HepG2 (cell line): ENCODE data around the gene MECR. TPM values are rescaled to one million over a fixed set of nuclear protein-coding genes. Genes with fewer than 3 reads are reported as not detected.
A peak's percentile ranks its signal among the peaks of the same experiment; 100 is the strongest.

Experiments used
- ARID2 ChIP-seq: sonication (generic); formaldehyde crosslinking; IDR thresholded peaks from 2 replicates; pipeline ENCODE4 v1.8.1; 2022; ENCODE audit warnings: mild to moderate bottlenecking, missing genetic modification reagents, borderline replicate concordance
- CBX1 ChIP-seq: IDR thresholded peaks from one replicate; pipeline ENCODE4 v1.6.1; 2016; ENCODE audit warnings: antibody characterized with exemption, low read depth
- CENPBD1 ChIP-seq: sonication (generic); formaldehyde crosslinking; IDR thresholded peaks from 2 replicates; pipeline ENCODE4 v1.8.0; 2022; ENCODE audit warnings: missing genetic modification reagents, low read depth, mild to moderate bottlenecking, borderline replicate concordance
- E2F5 ChIP-seq: sonication (generic); formaldehyde crosslinking; conservative IDR thresholded peaks from 2 replicates; pipeline ENCODE4 v1.4.0; 2020; ENCODE audit warnings: missing genetic modification reagents
- FOXP4 ChIP-seq: sonication (generic); formaldehyde crosslinking; IDR thresholded peaks from 2 replicates; pipeline ENCODE4 v1.4.0; 2020; ENCODE audit warnings: missing genetic modification reagents
- GLI4 ChIP-seq: sonication (generic); formaldehyde crosslinking; IDR thresholded peaks from 2 replicates; pipeline ENCODE4 v1.5.1; 2020; ENCODE audit warnings: missing genetic modification reagents, mild to moderate bottlenecking, moderate library complexity, borderline replicate concordance
- HOXA9 ChIP-seq: sonication (generic); formaldehyde crosslinking; IDR thresholded peaks from 2 replicates; pipeline ENCODE4 v1.8.1; 2022; ENCODE audit warnings: missing genetic modification reagents, mild to moderate bottlenecking, moderate library complexity, borderline replicate concordance
- IRF9 ChIP-seq: sonication (generic); formaldehyde crosslinking; IDR thresholded peaks from 2 replicates; pipeline ENCODE4 v1.8.0; 2022; ENCODE audit warnings: missing genetic modification reagents, mild to moderate bottlenecking, borderline replicate concordance
- KDM6A ChIP-seq: IDR thresholded peaks from 2 replicates; pipeline ENCODE4 v1.6.1; 2016; ENCODE audit warnings: low read depth
- MAFF ChIP-seq: IDR thresholded peaks from 2 replicates; pipeline ENCODE4 v1.6.1; 2011; ENCODE audit warnings: low read depth, low read length, improper control_type of control experiment
- MXD1 ChIP-seq: sonication (generic); formaldehyde crosslinking; IDR thresholded peaks from 2 replicates; pipeline ENCODE4 v1.4.0; 2020; ENCODE audit warnings: mild to moderate bottlenecking, missing genetic modification reagents
- RFX1 ChIP-seq: fragments of 450-650 bp; IDR thresholded peaks from 2 replicates; pipeline ENCODE4 v1.6.1; 2017
- SIX1 ChIP-seq: sonication (generic); formaldehyde crosslinking; IDR thresholded peaks from 2 replicates; pipeline ENCODE4 v1.4.0; 2020; ENCODE audit warnings: missing genetic modification reagents, borderline replicate concordance
- ZNF12 ChIP-seq: sonication (generic); formaldehyde crosslinking; IDR thresholded peaks from 2 replicates; pipeline ENCODE4 v1.5.0; 2020; ENCODE audit warnings: missing genetic modification reagents
- ZNF224 ChIP-seq: sonication (generic); formaldehyde crosslinking; IDR thresholded peaks from 2 replicates; pipeline ENCODE4 v1.5.0; 2020; ENCODE audit warnings: mild to moderate bottlenecking, missing genetic modification reagents
- ZNF276 ChIP-seq: sonication (generic); formaldehyde crosslinking; IDR thresholded peaks from 2 replicates; pipeline ENCODE4 v1.4.0; 2020; ENCODE audit warnings: mild to moderate bottlenecking, low read depth, missing genetic modification reagents
- ZNF362 ChIP-seq: sonication (generic); formaldehyde crosslinking; IDR thresholded peaks from 2 replicates; pipeline ENCODE4 v1.4.0; 2020; ENCODE audit warnings: missing genetic modification reagents, mild to moderate bottlenecking, borderline replicate concordance
- ZNF468 ChIP-seq: sonication (generic); formaldehyde crosslinking; IDR thresholded peaks from 2 replicates; pipeline ENCODE4 v1.8.0; 2022; ENCODE audit warnings: mild to moderate bottlenecking, moderate library complexity, missing genetic modification reagents
- ZNF704 ChIP-seq: sonication (generic); formaldehyde crosslinking; IDR thresholded peaks from 2 replicates; pipeline ENCODE4 v1.8.1; 2023; ENCODE audit warnings: mild to moderate bottlenecking, inconsistent platforms, moderate library complexity, missing genetic modification reagents, borderline replicate concordance
- polyA plus RNA-seq, 8 experiments: library from polyadenylated mRNA; depleted of rRNA in 3 of 8; stranded (reverse) in 7 of 8; unstranded in 1 of 8; fragments of >200 nt; fragmentation: Illumina TruSeq in 4 of 8; extraction: Trizol in 4 of 8; gene quantifications; 2 replicates each; pipeline versions ENCODE4 v1.2.1 to v1.2.3, GENCODE V29; 2011 to 2016; ENCODE audit warnings: low read depth in 4 of 8, missing spikeins in 1 of 8, mixed read lengths in 1 of 8; ENCODE audit not compliant: insufficient read depth in 1 of 8
- total RNA-seq, 5 experiments: library from RNA; depleted of rRNA; stranded (reverse); fragments of >200 nt; fragmentation: Illumina TruSeq; extraction: Trizol; gene quantifications; 2 replicates each; pipeline ENCODE4 v1.2.3, GENCODE V29; 2016; ENCODE audit warnings: low read depth in 1 of 5

The MECR gene
- total and polyA plus RNA-seq, 2 of the 13 experiments (the other 11 are each of a cell fraction or from before 2014, with no cell fraction given), result 18.8 to 24.9 TPM

- peak; percentile 85 for TF ChIP-seq IRF9
- no peak; the same call in none of the 2 replicates for TF ChIP-seq KDM6A (CRISPR knock-in tag)
- TF ChIP-seq ZNF468 (CRISPR knock-in tag), result peak; percentile 87
- TF ChIP-seq ZNF276, result no peak
- no peak for TF ChIP-seq ARID2 (CRISPR knock-in tag)
- TF ChIP-seq SIX1, result no peak; the same call in 1 of the 2 replicates
- peak; percentile 70 for TF ChIP-seq MXD1 (CRISPR knock-in tag)
- TF ChIP-seq FOXP4 (CRISPR knock-in tag), result peak; percentile 68
- peak; percentile 42; the same call in 1 of the 2 replicates for TF ChIP-seq ZNF362 (CRISPR knock-in tag)
- no peak; the same call in 1 of the 2 replicates for TF ChIP-seq CENPBD1 (CRISPR knock-in tag)
- peak; percentile 41; the same call in 1 of the 2 replicates for TF ChIP-seq ZNF704 (CRISPR knock-in tag)
- peak; percentile 88 for TF ChIP-seq E2F5 (CRISPR knock-in tag)
- TF ChIP-seq GLI4 (CRISPR knock-in tag), result peak; percentile 98
- TF ChIP-seq HOXA9 (CRISPR knock-in tag), result no peak
- TF ChIP-seq MAFF, result no peak
- peak; percentile 67; the same call in 1 of the 2 replicates for TF ChIP-seq ZNF12 (CRISPR knock-in tag)
- no peak for TF ChIP-seq ZNF224 (CRISPR knock-in tag)
- TF ChIP-seq CBX1, result no peak
- TF ChIP-seq RFX1, result no peak
These were observed 49.1 kb downstream of the MECR start, which contains the start of gene SRSF4 (continued) for GRCh38 chr1:29181413-29182225.
